GM12878 (cell line): ENCODE results near the gene SSBP2. TPM values are rescaled to one million over a fixed set of nuclear protein-coding genes. Genes with fewer than 3 reads are reported as not detected.
A peak's percentile ranks its signal among the peaks of the same experiment; 100 is the strongest.

Source experiments
- BCLAF1 ChIP-seq: fragments of 450-650 bp; IDR thresholded peaks from 2 replicates; pipeline ENCODE4 v1.6.1; 2017; ENCODE audit warnings: antibody characterized with exemption, mild to moderate bottlenecking, moderate library complexity
- BHLHE40 ChIP-seq, 2 experiments: fragments of 450-650 bp in 1 of 2; IDR thresholded peaks; 2 replicates each; pipeline ENCODE4 v1.6.1; 2011 to 2017; ENCODE audit warnings: low read depth in 2 of 2, borderline replicate concordance in 1 of 2, improper control_type of control experiment in 1 of 2, low read length in 1 of 2, mild to moderate bottlenecking in 1 of 2
- CBFB ChIP-seq: IDR thresholded peaks from 2 replicates; pipeline ENCODE4 v1.6.1; 2016; ENCODE audit warnings: antibody characterized with exemption, low read depth
- CREM ChIP-seq: IDR thresholded peaks from 2 replicates; pipeline ENCODE4 v1.6.1; 2014; ENCODE audit warnings: antibody characterized with exemption, low read depth
- FOS ChIP-seq: IDR thresholded peaks from 3 replicates; pipeline ENCODE4 v1.6.1; 2011; ENCODE audit warnings: borderline replicate concordance; ENCODE audit not compliant: insufficient read length; ENCODE audit errors: extremely low read depth
- FOXM1 ChIP-seq: IDR thresholded peaks from 2 replicates; pipeline ENCODE4 v1.6.1; 2012; ENCODE audit warnings: low read depth, mild to moderate bottlenecking, inconsistent platforms, low read length, moderate library complexity
- HCFC1 ChIP-seq: fragments of 150-350 bp; IDR thresholded peaks from 2 replicates; pipeline ENCODE4 v1.6.1; 2014; ENCODE audit warnings: low read length
- HDAC2 ChIP-seq: fragments of 200-600 bp; sonication (generic); IDR thresholded peaks from 2 replicates; pipeline ENCODE4 v1.6.1; 2017
- HDGF ChIP-seq: fragments of 450-650 bp; IDR thresholded peaks from 2 replicates; pipeline ENCODE4 v1.6.1; 2016; ENCODE audit warnings: antibody characterized with exemption
- IRF5 ChIP-seq: fragments of 450-650 bp; IDR thresholded peaks from 2 replicates; pipeline ENCODE4 v1.6.1; 2017; ENCODE audit warnings: borderline replicate concordance
- MTA3 ChIP-seq: IDR thresholded peaks from 2 replicates; pipeline ENCODE4 v1.6.1; 2012; ENCODE audit warnings: low read length, inconsistent platforms, borderline replicate concordance
- MYC ChIP-seq: IDR thresholded peaks from 2 replicates; pipeline ENCODE4 v1.6.1; 2011; ENCODE audit warnings: mild to moderate bottlenecking, low read length, moderate library complexity, inconsistent platforms; ENCODE audit not compliant: insufficient read depth, insufficient replicate concordance, insufficient read length, severe bottlenecking
- NBN ChIP-seq: fragments of 450-650 bp; IDR thresholded peaks from 2 replicates; pipeline ENCODE4 v1.6.1; 2016
- NR2C1 ChIP-seq: fragments of 450-650 bp; IDR thresholded peaks from 2 replicates; pipeline ENCODE4 v1.6.1; 2017; ENCODE audit warnings: antibody characterized with exemption, mild to moderate bottlenecking, moderate library complexity
- PAX5 ChIP-seq: IDR thresholded peaks from 2 replicates; pipeline ENCODE4 v1.6.1; 2011; ENCODE audit warnings: low read depth, low read length, borderline replicate concordance
- PML ChIP-seq: IDR thresholded peaks from 2 replicates; pipeline ENCODE4 v1.6.1; 2012; ENCODE audit warnings: low read length, inconsistent platforms
- RAD51 ChIP-seq: fragments of 450-650 bp; IDR thresholded peaks from 2 replicates; pipeline ENCODE4 v1.6.1; 2016; ENCODE audit warnings: moderate library complexity, mild to moderate bottlenecking, inconsistent platforms
- RCOR1 ChIP-seq: conservative IDR thresholded peaks from 2 replicates; pipeline ENCODE4 v1.6.1; 2012; ENCODE audit warnings: low read depth, low read length, improper control_type of control experiment
- RFX5 ChIP-seq: IDR thresholded peaks from 2 replicates; pipeline ENCODE4 v1.6.1; 2011; ENCODE audit warnings: low read depth, low read length, improper control_type of control experiment
- TAF1 ChIP-seq: IDR thresholded peaks from 2 replicates; pipeline ENCODE4 v1.6.1; 2011; ENCODE audit warnings: mild to moderate bottlenecking, low read depth, low read length, borderline replicate concordance
- USF2 ChIP-seq: IDR thresholded peaks from 2 replicates; pipeline ENCODE4 v1.6.1; 2011; ENCODE audit warnings: low read depth, low read length, improper control_type of control experiment, borderline replicate concordance
- ZBTB11 ChIP-seq: fragments of 450-650 bp; formaldehyde crosslinking; IDR thresholded peaks from 2 replicates; pipeline ENCODE4 v1.5.0; 2022; ENCODE audit warnings: mild to moderate bottlenecking, missing genetic modification characterization
- ZNF274 ChIP-seq: IDR thresholded peaks from one replicate; pipeline ENCODE4 v1.8.0; 2011; ENCODE audit not compliant: insufficient read length, insufficient read depth
- polyA plus RNA-seq, 11 experiments: library from polyadenylated mRNA; depleted of rRNA in 4 of 11; unstranded in 6 of 11; stranded (reverse) in 5 of 11; fragments of >200 nt; fragmentation: Nextera tagmentation in 4 of 11; fragmentation: Illumina TruSeq in 1 of 11; extraction: Ambion mirVana in 4 of 11; extraction: Trizol in 1 of 11; gene quantifications; 1 replicate in 1 of 11; 2 replicates in 10 of 11; pipeline versions ENCODE4 v1.2.1 to v1.2.3, GENCODE V29; 2011 to 2016; ENCODE audit warnings: inconsistent platforms in 2 of 11, missing spikeins in 2 of 11, low read depth in 1 of 11
- total RNA-seq, 4 experiments: library from RNA; depleted of rRNA in 3 of 4; stranded (reverse); fragments of >200 nt in 3 of 4; fragmentation: Illumina TruSeq in 1 of 4; extraction: Trizol in 1 of 4; gene quantifications; 2 replicates each; pipeline versions ENCODE4 v1.2.1 to v1.2.3, GENCODE V29; 2013 to 2021

The SSBP2 gene
- total and polyA plus RNA-seq, 10 of the 15 experiments (the other 5 are each of a cell fraction or from before 2014, with no cell fraction given): 52.2 to 132 (median 110) TPM

GRCh38 chr5:81751009-81751835 is at the start of gene SSBP2 (continued):
- TF ChIP-seq IRF5 (no peak), HCFC1 (peak; percentile 16; the same call in 1 of the 2 replicates), BHLHE40 (IDR thresholded peaks at IDR 0.05; ENCODE audit: borderline replicate concordance in 1 of 2, low read depth in 2 of 2, low read length in 1 of 2) (peak in 1 of 2 experiments; percentile 76; a peak in 3 of 4 replicates), CBFB (peak; percentile 77), MTA3 (no peak), ZBTB11 (CRISPR knock-in tag) (no peak), NR2C1 (no peak; the same call in 1 of the 2 replicates), PAX5 (no peak), FOXM1 (peak; percentile 54; the same call in 1 of the 2 replicates), RFX5 (peak; percentile 74), USF2 (no peak), RAD51 (no peak), PML (no peak), RCOR1 (peak; percentile 94), ZNF274 (no peak), NBN (peak; percentile 87), CREM (peak; percentile 22; the same call in 1 of the 2 replicates), FOS (no peak), HDGF (peak; percentile 97), MYC (no peak), TAF1 (peak; percentile 86), HDAC2 (no peak), BCLAF1 (no peak)
